ENCODE data around the gene CCR7.

CCR7 gene

GRCh38 chr17:40533896-40534295 lies 31.4 kb downstream of the CCR7 start:
- DNase-seq: no peak

GRCh38 chr17:40532520-40533253 lies 32.6 kb downstream of the CCR7 start:
- no peak for DNase-seq

GRCh38 chr17:40531051-40531991 lies 34.0 kb downstream of the CCR7 start:
- peak; percentile 61 for DNase-seq

- no peak for DNase-seq
Measured at GRCh38 chr17:40530531-40530994, 34.7 kb downstream of the CCR7 start.

GRCh38 chr17:40529991-40530390 lies 35.3 kb downstream of the CCR7 start:
- no peak for DNase-seq

- DNase-seq: no peak
Measured at GRCh38 chr17:40528692-40529417, 36.4 kb downstream of the CCR7 start.

- no peak for DNase-seq
Measured at GRCh38 chr17:40526668-40527067, 38.6 kb downstream of the CCR7 start.

- DNase-seq: no peak
Measured at GRCh38 chr17:40525294-40525693, 40.0 kb downstream of the CCR7 start.

- DNase-seq: no peak
Measured at GRCh38 chr17:40524243-40524965, 40.9 kb downstream of the CCR7 start.

GRCh38 chr17:40522961-40523310 lies 42.3 kb downstream of the CCR7 start:
- DNase-seq: no peak

GRCh38 chr17:40522250-40522960 lies 42.9 kb downstream of the CCR7 start:
- DNase-seq: no peak

- no peak for DNase-seq
Measured at GRCh38 chr17:40520991-40521453, 44.2 kb downstream of the CCR7 start.

GRCh38 chr17:40519089-40519775 lies 46.0 kb downstream of the CCR7 start:
- DNase-seq: no peak

- peak; percentile 96 for DNase-seq
Measured at GRCh38 chr17:40518401-40519088, 46.7 kb downstream of the CCR7 start.

GRCh38 chr17:40517981-40518380 lies 47.3 kb downstream of the CCR7 start:
- no peak for DNase-seq

- DNase-seq: no peak
Measured at GRCh38 chr17:40517286-40517662, 48.0 kb downstream of the CCR7 start.

GRCh38 chr17:40516581-40517285 lies 48.5 kb downstream of the CCR7 start:
- peak; percentile 87 for DNase-seq

GRCh38 chr17:40515491-40516041 lies 49.7 kb downstream of the CCR7 start:
- DNase-seq: no peak

- no peak for DNase-seq
Measured at GRCh38 chr17:40515011-40515410, 50.3 kb downstream of the CCR7 start.
